GM23248 (cell line): ENCODE data around the gene OSBP2. TPM values are rescaled to one million over a fixed set of nuclear protein-coding genes. Genes with fewer than 3 reads are reported as not detected.

ENCODE experiments used
- DNase-seq: peaks from one replicate; pipeline ENCODE4 v3.0.0-alpha.2; 2015
- H2AFZ ChIP-seq: fragments of 200-600 bp; sonication (generic); 2 replicates; pipeline ENCODE4 v1.6.1; 2016; ENCODE audit warnings: antibody characterized with exemption
- H3F3A ChIP-seq: fragments of 200-600 bp; sonication (generic); 2 replicates; pipeline ENCODE4 v1.6.1; 2016; ENCODE audit warnings: mild to moderate bottlenecking, antibody characterized with exemption, mixed run types; ENCODE audit not compliant: insufficient read depth
- H3K27ac ChIP-seq: fragments of 200-600 bp; sonication (generic); 2 replicates; pipeline ENCODE4 v1.5.1; 2016; ENCODE audit warnings: mild to moderate bottlenecking
- H3K27me3 ChIP-seq: fragments of 200-600 bp; sonication (generic); replicated peaks from 2 replicates; pipeline ENCODE4 v1.6.1; 2016; ENCODE audit warnings: mild to moderate bottlenecking; ENCODE audit not compliant: insufficient read depth
- H3K36me3 ChIP-seq: fragments of 200-600 bp; sonication (generic); 2 replicates; pipeline ENCODE4 v1.6.1; 2016; ENCODE audit warnings: low read depth, mild to moderate bottlenecking
- H3K4me1 ChIP-seq: fragments of 200-600 bp; sonication (generic); 2 replicates; pipeline ENCODE4 v1.6.1; 2016; ENCODE audit warnings: mild to moderate bottlenecking; ENCODE audit not compliant: insufficient read depth
- H3K4me2 ChIP-seq: fragments of 200-600 bp; sonication (generic); one replicate; pipeline ENCODE4 v1.6.1; 2016; ENCODE audit warnings: mild to moderate bottlenecking; ENCODE audit not compliant: unreplicated experiment
- H3K4me3 ChIP-seq: fragments of 200-600 bp; sonication (generic); 2 replicates; pipeline ENCODE4 v1.5.1; 2016; ENCODE audit warnings: mild to moderate bottlenecking
- H3K79me2 ChIP-seq: fragments of 200-600 bp; sonication (generic); 2 replicates; pipeline ENCODE4 v1.6.1; 2016; ENCODE audit warnings: mild to moderate bottlenecking; ENCODE audit not compliant: insufficient read depth
- H3K9ac ChIP-seq: fragments of 200-600 bp; sonication (generic); 2 replicates; pipeline ENCODE4 v1.6.1; 2016; ENCODE audit warnings: mild to moderate bottlenecking
- H3K9me2 ChIP-seq: fragments of 200-600 bp; sonication (generic); 2 replicates; pipeline ENCODE4 v1.6.1; 2016; ENCODE audit warnings: mixed run types, mild to moderate bottlenecking, moderate library complexity; ENCODE audit not compliant: insufficient read depth
- H3K9me3 ChIP-seq: fragments of 200-600 bp; sonication (generic); one replicate; pipeline ENCODE4 v1.6.1; 2017; ENCODE audit warnings: low read depth
- H4K20me1 ChIP-seq: fragments of 200-600 bp; sonication (generic); 2 replicates; pipeline ENCODE4 v1.6.0; 2016; ENCODE audit not compliant: insufficient read depth
- EZH2 ChIP-seq: fragments of 200-600 bp; sonication (generic); IDR thresholded peaks from 2 replicates; pipeline ENCODE4 v1.6.1; 2018; ENCODE audit warnings: antibody characterized with exemption, mild to moderate bottlenecking; ENCODE audit not compliant: insufficient read depth, poor library complexity, severe bottlenecking
- EZH2phosphoT487 ChIP-seq: fragments of 200-600 bp; sonication (generic); IDR thresholded peaks from 2 replicates; pipeline ENCODE4 v1.6.1; 2018; ENCODE audit warnings: antibody characterized with exemption, moderate library complexity, mild to moderate bottlenecking, low read depth; ENCODE audit not compliant: insufficient read depth
- WGBS, 2 experiments: methylation state at CpG; one replicate each; pipeline ENCODE4 v1.1.6; 2015 to 2017; ENCODE audit warnings: low lambda C conversion rate in 2 of 2, low coverage in 1 of 2; ENCODE audit errors: missing lambda C conversion rate in 2 of 2; 5-methylcytosine and 5-hydroxymethylcytosine counted together
- in situ Hi-C: fragments of 300-500 bp; cut with MboI; formaldehyde crosslinking; loops from 2 replicates; pipeline ENCODE4 v1.15.0; 2020
- polyA plus RNA-seq: library from polyadenylated mRNA; unstranded; fragments of >200 nt; fragmentation: Nextera tagmentation; extraction: Ambion mirVana; gene quantifications from 2 replicates; pipeline ENCODE4 v1.2.1, GENCODE V29; 2016
- total RNA-seq: library from RNA; depleted of rRNA; stranded (reverse); fragments of >200 nt; shearing (Covaris generic); gene quantifications from 2 replicates; pipeline ENCODE4 v1.2.3, GENCODE V29; 2014

OSBP2 gene
- total and polyA plus RNA-seq, 2 experiments from 2014 or later, result 1.1 to 1.3 TPM

GRCh38 chr22:30667107-30667493 lies 27.6 kb upstream of the OSBP2 start:
- peaks cover 5% of the 10 kb centered on the region; the same call in 1 of the 2 replicates for H3K79me2 ChIP-seq
- H4K20me1 ChIP-seq, result no peaks in the 10 kb centered on the region
- TF ChIP-seq EZH2, result no peak
- no peak for TF ChIP-seq EZH2phosphoT487
- H3K9ac ChIP-seq, result peak overlapping the region; percentile 83
- no peaks in the 10 kb centered on the region for H3K4me1 ChIP-seq
- H3K27ac ChIP-seq, result peak overlapping the region; percentile 56
- peak overlapping the region; percentile 82 for H3K4me3 ChIP-seq
- H3K9me3 ChIP-seq, result no peaks in the 10 kb centered on the region
- no peaks in the 10 kb centered on the region for H3K27me3 ChIP-seq
- peak overlapping the region; percentile 90 for H3K4me2 ChIP-seq
- in situ Hi-C loops, result no loop called here
- 2% methylated on average over 18 of the region's 18 CpGs for WGBS, 2 experiments
- DNase-seq, result peak; percentile 51
- H3K36me3 ChIP-seq, result no peaks in the 10 kb centered on the region
- H3F3A ChIP-seq, result no peaks in the 10 kb centered on the region
- H3K9me2 ChIP-seq, result no peaks in the 10 kb centered on the region
- H2AFZ ChIP-seq, result peak overlapping the region; percentile 93

GRCh38 chr22:30667494-30668385 lies 26.9 kb upstream of the OSBP2 start, which contains the start of gene DUSP18:
DUSP18 (minus strand) TSS chr22:30667875; CDS start chr22:30664003, 3,872 bp downstream.
- DNase-seq, result peak; percentile 96
- Histone ChIP-seq H3K4me3 (peak within 1 kb of the TSS; percentile 82), H2AFZ (peak within 1 kb of the TSS; percentile 93), H3K9ac (peak within 1 kb of the TSS; percentile 83), H3K9me3 (no peaks in the 10 kb centered on the region), H3K4me2 (peak within 1 kb of the TSS; percentile 90), H3F3A (no peaks in the 10 kb centered on the region), H3K27ac (peak within 1 kb of the TSS; percentile 56), H3K4me1 (no peaks in the 10 kb centered on the region), H3K36me3 (no peaks in the 10 kb centered on the region), H4K20me1 (no peaks in the 10 kb centered on the region), H3K9me2 (no peaks in the 10 kb centered on the region), H3K27me3 (no peaks in the 10 kb centered on the region), H3K79me2 (peaks cover 5% of the 10 kb centered on the region; the same call in 1 of the 2 replicates)
- in situ Hi-C loops, result no loop called here
- TF ChIP-seq EZH2phosphoT487 (no peak), EZH2 (no peak)
- WGBS, 2 experiments, result 0 to 1% methylated on average over 65 to 73 of the region's 77 CpGs

GRCh38 chr22:30668386-30668710 lies 26.3 kb upstream of the OSBP2 start:
- Histone ChIP-seq H3K79me2 (peaks cover 5% of the 10 kb centered on the region; the same call in 1 of the 2 replicates), H3K4me3 (peak overlapping the region; percentile 82), H3K27me3 (no peaks in the 10 kb centered on the region), H4K20me1 (no peaks in the 10 kb centered on the region), H3K27ac (peak overlapping the region; percentile 56), H2AFZ (peak overlapping the region; percentile 93), H3K9ac (peak overlapping the region; percentile 83), H3F3A (no peaks in the 10 kb centered on the region), H3K9me2 (no peaks in the 10 kb centered on the region), H3K4me1 (no peaks in the 10 kb centered on the region), H3K9me3 (no peaks in the 10 kb centered on the region), H3K4me2 (peak overlapping the region; percentile 90), H3K36me3 (no peaks in the 10 kb centered on the region)
- in situ Hi-C loops, result no loop called here
- TF ChIP-seq EZH2, result no peak
- no peak for TF ChIP-seq EZH2phosphoT487
- no peak for DNase-seq
- WGBS, 2 experiments, result 26 to 36% methylated on average over 10 of the region's 10 CpGs

- H3K36me3 ChIP-seq, result no peaks in the 10 kb centered on the region
- H4K20me1 ChIP-seq, result no peaks in the 10 kb centered on the region
- no peaks in the 10 kb centered on the region for H3K4me1 ChIP-seq
- no peak overlapping the region for H3K27ac ChIP-seq
- no peak for TF ChIP-seq EZH2phosphoT487
- TF ChIP-seq EZH2, result no peak
- no peak overlapping the region for H3K4me3 ChIP-seq
- no peaks in the 10 kb centered on the region for H3K27me3 ChIP-seq
- no peak overlapping the region for H3K4me2 ChIP-seq
- peaks cover 2% of the 10 kb centered on the region; the same call in 1 of the 2 replicates for H3K79me2 ChIP-seq
- no peaks in the 10 kb centered on the region for H3K9me2 ChIP-seq
- no peak for DNase-seq
- H3F3A ChIP-seq, result no peaks in the 10 kb centered on the region
- no peak overlapping the region for H2AFZ ChIP-seq
- no peak overlapping the region for H3K9ac ChIP-seq
- 90 to 92% methylated on average over 3 of the region's 3 CpGs for WGBS, 2 experiments
- no peaks in the 10 kb centered on the region for H3K9me3 ChIP-seq
- in situ Hi-C loops, result no loop called here
Measured at GRCh38 chr22:30671071-30671470, 23.6 kb upstream of the OSBP2 start.
